ENCODE data around the gene EDNRA. TPM values are rescaled to one million over a fixed set of nuclear protein-coding genes. Genes with fewer than 3 reads are reported as not detected.

EDNRA gene
- total and polyA plus RNA-seq, 2 of the 4 experiments (the other 2 are of a cell fraction), result 3.8 to 6.5 TPM

GRCh38 chr4:147481577-147482109 lies 746 bp downstream of the EDNRA start:
- peak overlapping the region; percentile 48 to 52; a peak in 3 of 4 replicates for H4K8ac ChIP-seq (ENCODE audit: low read depth in 2 of 2, low read length in 2 of 2)
- H3K9me3 ChIP-seq (ENCODE audit: control insufficient read depth, insufficient read depth, low read length), result no peaks in the 10 kb centered on the region
- intact Hi-C loops (cut with micrococcal nuclease), result loop anchor here (1.0 to 5.0 kb wide), 6 partner anchors 37 to 369 kb away; no protein-coding TSS in a partner anchor
- dilution Hi-C loops (cut with HindIII; ENCODE audit: low sequenced_read_pairs, unreplicated experiment), result no loop called here
- no peaks in the 10 kb centered on the region for H3K27me3 ChIP-seq (ENCODE audit: control insufficient read depth, insufficient read depth, low read length)
- H3K23ac ChIP-seq (ENCODE audit: low read depth, low read length), result peak overlapping the region; percentile 94
- peak; percentile 86 for TF ChIP-seq BHLHE40 (IDR thresholded peaks at IDR 0.05; ENCODE audit: low read depth, low read length)
- TF ChIP-seq MXI1 (IDR thresholded peaks at IDR 0.05; ENCODE audit: borderline replicate concordance, low read depth, low read length), result 0 out of 2 replicates have a peak, but pooled peaks have one; percentile 1
- TF ChIP-seq, protein P1, sequence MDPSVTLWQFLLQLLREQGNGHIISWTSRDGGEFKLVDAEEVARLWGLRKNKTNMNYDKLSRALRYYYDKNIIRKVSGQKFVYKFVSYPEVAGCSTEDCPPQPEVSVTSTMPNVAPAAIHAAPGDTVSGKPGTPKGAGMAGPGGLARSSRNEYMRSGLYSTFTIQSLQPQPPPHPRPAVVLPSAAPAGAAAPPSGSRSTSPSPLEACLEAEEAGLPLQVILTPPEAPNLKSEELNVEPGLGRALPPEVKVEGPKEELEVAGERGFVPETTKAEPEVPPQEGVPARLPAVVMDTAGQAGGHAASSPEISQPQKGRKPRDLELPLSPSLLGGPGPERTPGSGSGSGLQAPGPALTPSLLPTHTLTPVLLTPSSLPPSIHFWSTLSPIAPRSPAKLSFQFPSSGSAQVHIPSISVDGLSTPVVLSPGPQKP (IDR thresholded peaks at IDR 0.05; ENCODE audit: borderline replicate concordance, low read depth, low read length), result no peak
- no peak for TF ChIP-seq POLR2A (IDR thresholded peaks at IDR 0.05; ENCODE audit: low read depth, low read length)
- TF ChIP-seq CEBPB (IDR thresholded peaks at IDR 0.05; ENCODE audit: low read depth, low read length), result no peak
- no peaks in the 10 kb centered on the region for H4K20me1 ChIP-seq (ENCODE audit: insufficient read depth, low read length)
- peak overlapping the region; percentile 92 for H2AFZ ChIP-seq (replicated peaks; ENCODE audit: low read length, poor library complexity)
- ChIA-PET POLR2A (ENCODE audit: unreplicated experiment) (no interaction called here), CTCF (interaction anchor here (1.1 kb wide), 1 partner anchor 321 kb away, joined by 3 read pairs; no protein-coding TSS in a partner anchor)
- H2BK20ac ChIP-seq (ENCODE audit: low read depth, low read length), result peak overlapping the region; percentile 71
- H3K4ac ChIP-seq (ENCODE audit: low read depth, low read length), result peak overlapping the region; percentile 87
- peak overlapping the region; percentile 75 for H2AK9ac ChIP-seq (replicated peaks; ENCODE audit: low read depth, low read length, poor library complexity)
- H2BK120ac ChIP-seq (ENCODE audit: low read depth, low read length), result peak overlapping the region; percentile 86
- in situ Hi-C loops (cut with MboI; ENCODE audit: low sequenced_read_pairs), result no loop called here
- H2AK5ac ChIP-seq (ENCODE audit: low read depth, low read length), result peak overlapping the region; percentile 70
- H3K56ac ChIP-seq (ENCODE audit: extremely low read depth, insufficient read depth, low read length), result peak overlapping the region; percentile 61
- BruUV-seq (replicated peaks), result no TSS peak
- H2BK5ac ChIP-seq (ENCODE audit: low read depth, low read length, poor library complexity, severe bottlenecking), result peak overlapping the region; percentile 44
- H3K4me3 ChIP-seq (ENCODE audit: insufficient read depth, low read depth, low read length), result peak overlapping the region; percentile 69
- H4K91ac ChIP-seq (ENCODE audit: insufficient read depth, low read depth, low read length), result peak overlapping the region; percentile 83
- H3K4me1 ChIP-seq (ENCODE audit: control insufficient read depth, insufficient read depth, low read length), result peaks cover 9% of the 10 kb centered on the region
- peaks cover 3% of the 10 kb centered on the region; the same call in 1 of the 2 replicates for H3K36me3 ChIP-seq (ENCODE audit: control insufficient read depth, insufficient read depth, low read length)
- WGBS, 2 experiments (ENCODE audit: extremely low coverage in 2 of 2, insufficient read length in 1 of 2), result 0% methylated on average over 6 of the region's 13 CpGs; no CpG with 5 or more reads in 1 of the 2 experiments
- H3K18ac ChIP-seq (ENCODE audit: low read depth, low read length), result peak overlapping the region; percentile 5
- peaks cover 12 to 49% of the 10 kb centered on the region in 2 experiments; a peak in 3 of 4 replicates for H3K79me1 ChIP-seq (ENCODE audit: low read depth in 1 of 2, low read length in 2 of 2)
- no peak overlapping the region for H4K5ac ChIP-seq (ENCODE audit: low read depth, low read length)
- H3K27ac ChIP-seq (ENCODE audit: insufficient read depth, low read length), result peak overlapping the region; percentile 70
- peaks cover 12% of the 10 kb centered on the region for H3K9me1 ChIP-seq (ENCODE audit: insufficient read depth, low read length)
- H2BK15ac ChIP-seq (ENCODE audit: low read depth, low read length), result peak overlapping the region; percentile 91; the same call in 2 of the 3 replicates
- ATAC-seq (ENCODE audit: low read depth) (peak; percentile 25), DNase-seq (no peak)
- peak overlapping the region; percentile 77 for H3K4me2 ChIP-seq (ENCODE audit: low read depth, low read length)
- peak overlapping the region; percentile 96 for H3K14ac ChIP-seq (replicated peaks; ENCODE audit: low read depth, low read length)
- peak overlapping the region; percentile 53 for H3K9ac ChIP-seq (ENCODE audit: low read depth, low read length)

Measured in IMR-90 (cell line).